Lower leg skin (tissue), 4 donors: ENCODE data around the gene HSDL2. TPM values are rescaled to one million over a fixed set of nuclear protein-coding genes. Genes with fewer than 3 reads are reported as not detected.

ENCODE experiments used
- DNase-seq, 2 donors: peaks; one replicate each; pipeline ENCODE4 v3.0.0-alpha.2; 2019; ENCODE audit warnings: low spot score in 2 of 2
- H3K4me3 ChIP-seq: fragments of 200-600 bp; sonication (generic); 2 replicates; pipeline ENCODE4 v1.5.1; 2017; ENCODE audit warnings: mild to moderate bottlenecking, low read depth; ENCODE audit not compliant: poor library complexity, severe bottlenecking
- POLR2A ChIP-seq, 2 donors: fragments of 450-650 bp; IDR thresholded peaks; one replicate each; pipeline ENCODE4 v1.6.1; 2016 to 2017; ENCODE audit warnings: antibody characterized with exemption in 2 of 2, mild to moderate bottlenecking in 1 of 2, moderate library complexity in 1 of 2
- WGBS, 2 donors: methylation state at CpG; one replicate each; pipeline ENCODE4 v1.1.5; 2018; 5-methylcytosine and 5-hydroxymethylcytosine counted together
- intact Hi-C: fragments of 100-400 bp; cut with DNase I; formaldehyde crosslinking; loops from one replicate; pipeline ENCODE4 v1.15.0; 2023; ENCODE audit warnings: low total_unique reads
- total RNA-seq, 4 donors: library from RNA; depleted of rRNA; stranded (reverse); fragments of >200 nt; gene quantifications; one replicate each; pipeline ENCODE4 v1.1.0, GENCODE V29; 2016
- TF ChIP-seq, protein P1 (sequence below), 3 donors: fragments of 450-650 bp; IDR thresholded peaks; one replicate each; pipeline ENCODE4 v1.5.1; 2016; ENCODE audit warnings: antibody characterized with exemption in 3 of 3, mild to moderate bottlenecking in 3 of 3, moderate library complexity in 2 of 3

The HSDL2 gene
- total RNA-seq, 4 donors from 2014 or later: 26.7 to 52.8 (median 50.2) TPM

DNA sequence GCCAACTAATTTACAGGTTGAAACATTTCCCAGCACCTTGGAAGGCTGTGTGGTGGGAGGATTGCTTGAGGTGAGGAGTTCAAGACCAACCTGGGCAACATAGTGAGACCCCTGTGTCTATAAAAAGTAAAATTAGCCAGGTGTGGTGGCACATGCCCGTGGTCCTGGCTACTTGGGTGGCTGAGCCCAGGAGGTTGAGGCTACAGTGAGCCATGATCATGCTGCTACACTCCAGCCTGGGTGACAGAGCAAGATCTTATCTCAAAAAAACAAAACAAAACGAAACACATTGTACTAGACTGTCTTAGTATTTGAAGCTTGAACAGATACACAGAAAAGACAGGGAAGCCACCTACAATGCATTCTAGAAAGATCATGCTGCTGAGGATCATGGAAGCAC is 2.8 kb upstream of the HSDL2 start:
- WGBS, 2 donors: 60 to 64% methylated on average over 2 of the region's 2 CpGs
- TF ChIP-seq, protein P1, sequence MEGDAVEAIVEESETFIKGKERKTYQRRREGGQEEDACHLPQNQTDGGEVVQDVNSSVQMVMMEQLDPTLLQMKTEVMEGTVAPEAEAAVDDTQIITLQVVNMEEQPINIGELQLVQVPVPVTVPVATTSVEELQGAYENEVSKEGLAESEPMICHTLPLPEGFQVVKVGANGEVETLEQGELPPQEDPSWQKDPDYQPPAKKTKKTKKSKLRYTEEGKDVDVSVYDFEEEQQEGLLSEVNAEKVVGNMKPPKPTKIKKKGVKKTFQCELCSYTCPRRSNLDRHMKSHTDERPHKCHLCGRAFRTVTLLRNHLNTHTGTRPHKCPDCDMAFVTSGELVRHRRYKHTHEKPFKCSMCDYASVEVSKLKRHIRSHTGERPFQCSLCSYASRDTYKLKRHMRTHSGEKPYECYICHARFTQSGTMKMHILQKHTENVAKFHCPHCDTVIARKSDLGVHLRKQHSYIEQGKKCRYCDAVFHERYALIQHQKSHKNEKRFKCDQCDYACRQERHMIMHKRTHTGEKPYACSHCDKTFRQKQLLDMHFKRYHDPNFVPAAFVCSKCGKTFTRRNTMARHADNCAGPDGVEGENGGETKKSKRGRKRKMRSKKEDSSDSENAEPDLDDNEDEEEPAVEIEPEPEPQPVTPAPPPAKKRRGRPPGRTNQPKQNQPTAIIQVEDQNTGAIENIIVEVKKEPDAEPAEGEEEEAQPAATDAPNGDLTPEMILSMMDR (IDR thresholded peaks at IDR 0.05): no peak
- TF ChIP-seq POLR2A (IDR thresholded peaks at IDR 0.05): no peak
- no peak overlapping the region for H3K4me3 ChIP-seq

DNA sequence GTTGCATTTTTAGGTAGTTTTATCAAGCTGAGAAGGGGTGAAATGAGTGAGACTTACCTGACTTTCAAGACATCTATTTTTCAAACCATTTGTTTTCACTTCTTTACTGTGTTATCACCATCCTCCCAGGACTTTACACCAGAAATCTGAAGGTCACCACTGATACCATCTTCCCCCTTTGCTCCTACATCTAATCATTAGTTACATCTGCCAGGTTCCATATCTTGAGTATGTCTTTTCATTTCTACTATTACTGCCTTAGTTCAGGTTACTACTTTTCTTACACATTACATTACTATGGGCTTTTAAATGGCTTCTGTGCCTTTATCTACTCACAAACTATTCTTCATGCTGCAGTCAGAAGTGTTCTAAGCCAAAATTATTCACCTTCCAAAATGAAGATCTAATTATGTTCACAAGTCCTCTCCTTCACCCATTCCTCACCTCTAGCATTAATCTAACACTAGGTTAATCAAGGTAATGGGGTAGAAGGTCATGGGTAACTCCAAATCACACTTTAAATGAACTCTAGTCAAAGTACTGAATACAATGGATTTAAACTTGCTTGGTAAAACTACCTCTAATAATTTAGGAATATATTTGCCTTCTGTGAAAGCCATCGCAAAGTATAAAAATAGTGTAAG is 2.1 kb upstream of the HSDL2 start:
- H3K4me3 ChIP-seq: no peak overlapping the region
- WGBS, 2 donors: 82 to 94% methylated on average over 1 of the region's 1 CpG
- intact Hi-C loops: no loop called here
- DNase-seq: no peak
- no peak for TF ChIP-seq POLR2A (IDR thresholded peaks at IDR 0.05)
- TF ChIP-seq, protein P1 (IDR thresholded peaks at IDR 0.05): no peak

More for the DNA sequence above, 2.8 kb upstream of the HSDL2 start:
- no peak for DNase-seq
- intact Hi-C loops: no loop called here

DNA sequence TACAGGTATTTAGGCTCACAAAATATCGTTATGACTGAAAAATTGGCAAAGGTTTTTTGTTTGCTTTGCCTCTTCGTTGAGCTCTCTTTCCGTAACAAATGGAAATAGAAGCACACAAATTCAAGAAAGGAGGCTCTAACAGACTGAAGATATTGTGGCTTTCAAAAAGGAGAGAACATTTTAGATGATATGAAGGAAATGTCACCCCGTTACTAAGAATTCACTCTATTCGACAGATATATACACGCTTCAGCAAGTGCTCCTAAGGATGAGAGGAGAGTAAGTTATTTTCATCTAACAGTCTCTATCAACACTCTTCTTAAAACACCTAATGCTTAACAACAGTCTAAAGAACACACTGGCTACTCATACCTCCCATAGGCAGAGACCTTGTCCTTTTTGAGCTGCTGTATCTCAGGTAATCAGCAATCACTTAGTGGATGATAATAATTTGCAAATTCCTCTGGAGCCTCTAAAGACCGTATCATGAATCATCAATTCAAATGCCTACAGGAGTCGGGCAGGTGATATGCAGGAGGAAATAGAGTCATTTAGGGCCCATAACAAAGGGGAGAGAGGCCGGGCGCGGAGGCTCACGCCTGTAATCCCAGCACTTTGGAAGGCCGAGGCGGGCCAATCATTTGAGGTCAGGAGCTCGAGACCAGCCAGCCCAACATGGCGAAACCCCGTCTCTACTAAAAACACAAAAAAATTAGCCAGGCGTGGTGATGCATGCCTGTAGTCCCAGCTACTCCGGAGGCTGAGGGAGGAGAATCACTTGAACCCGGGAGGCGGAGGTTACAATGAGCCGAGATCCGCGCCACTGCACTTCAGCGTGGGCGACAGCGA is 1.4 kb upstream of the HSDL2 start:
- no peak for DNase-seq
- no peak for TF ChIP-seq POLR2A (IDR thresholded peaks at IDR 0.05)
- TF ChIP-seq, protein P1 (IDR thresholded peaks at IDR 0.05): no peak
- intact Hi-C loops: no loop called here
- WGBS, 2 donors: 16 to 23% methylated on average over 27 of the region's 27 CpGs
- peak overlapping the region; percentile 89 for H3K4me3 ChIP-seq

- WGBS, 2 donors: 0 to 1% methylated on average over 31 to 37 of the region's 57 CpGs
- intact Hi-C loops: no loop called here
- DNase-seq: peak; percentile 99 to 100
- H3K4me3 ChIP-seq: peak overlapping the region; percentile 89
- TF ChIP-seq, protein P1 (IDR thresholded peaks at IDR 0.05): no peak
- TF ChIP-seq POLR2A (IDR thresholded peaks at IDR 0.05): peak in 1 of 2 donors; percentile 28
Observed at GRCh38 chr9:112379177-112380101, 469 bp upstream of the HSDL2 start.

GRCh38 chr9:112380825-112381221 is 915 bp downstream of the HSDL2 start:
- intact Hi-C loops: no loop called here
- TF ChIP-seq POLR2A (IDR thresholded peaks at IDR 0.05): no peak
- TF ChIP-seq, protein P1 (IDR thresholded peaks at IDR 0.05): no peak

More at GRCh38 chr9:112380825-112381221, 915 bp downstream of the HSDL2 start:
- DNase-seq: no peak
- WGBS, 2 donors: 24 to 39% methylated on average over 7 of the region's 7 CpGs
- no peak overlapping the region for H3K4me3 ChIP-seq
